NCI-H1930 (cell line): ENCODE results near the gene SERPING1.

Experiments used
- DNase-seq, 2 experiments: peaks; one replicate each; lab custom pipeline; 2025; lab: John Stamatoyannopoulos, UW

SERPING1 gene

GRCh38 chr11:57597461-57597915 lies at the start of gene SERPING1:
TSS of gene SERPING1 (plus strand) at chr11:57597685. CDS start at chr11:57598271, 586 bp downstream.
- DNase-seq = no peak

GRCh38 chr11:57547854-57548377 lies 49.6 kb upstream of the SERPING1 start:
- DNase-seq = no peak

GRCh38 chr11:57549983-57550382 lies 47.5 kb upstream of the SERPING1 start:
- no peak for DNase-seq

- DNase-seq = no peak
These were observed 45.5 kb upstream of the SERPING1 start for GRCh38 chr11:57551941-57552340.

GRCh38 chr11:57552479-57552878 lies 45.0 kb upstream of the SERPING1 start:
- DNase-seq = no peak

DNA sequence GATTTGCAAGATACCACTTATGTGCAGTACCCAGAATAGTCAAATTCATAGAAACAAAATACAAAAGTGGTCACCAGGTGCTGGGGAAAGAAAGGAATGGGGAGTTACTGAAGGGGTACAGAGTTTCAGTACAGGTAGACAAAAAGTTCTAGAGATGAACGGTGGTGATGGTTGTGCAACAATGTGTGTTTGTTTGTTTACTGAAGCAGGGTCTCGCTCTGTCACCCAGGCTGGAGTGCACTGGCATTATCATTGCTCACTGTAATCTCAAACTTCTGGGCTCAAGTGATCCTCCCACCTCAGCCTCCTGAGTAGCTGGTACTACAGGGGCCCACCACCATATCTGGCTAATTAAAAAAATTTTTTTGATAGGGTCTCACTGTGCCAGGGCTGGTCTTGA lies 42.1 kb upstream of the SERPING1 start:
- DNase-seq = no peak

GRCh38 chr11:57556041-57556440 lies 41.4 kb upstream of the SERPING1 start:
- no peak for DNase-seq

DNA sequence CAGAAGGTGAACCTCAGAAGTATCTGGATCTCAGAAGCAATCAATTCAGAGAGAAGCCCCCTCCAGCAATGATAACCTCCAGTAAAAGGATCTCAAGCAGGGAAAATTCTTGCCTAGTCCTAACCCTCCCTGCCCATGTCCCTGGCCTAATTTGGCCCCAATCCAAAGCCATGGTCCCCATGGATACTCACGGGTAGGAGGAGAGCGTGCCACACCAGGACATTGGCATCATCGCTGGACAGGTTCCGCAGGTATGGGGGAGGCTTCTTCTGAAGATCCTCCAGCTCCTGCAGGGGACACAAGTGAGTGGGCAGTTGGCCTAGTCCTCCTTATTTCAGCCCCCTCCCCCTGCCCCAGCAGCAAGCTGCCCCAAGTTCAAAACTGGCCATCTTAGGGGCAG lies 37.3 kb upstream of the SERPING1 start:
- DNase-seq = no peak

DNA sequence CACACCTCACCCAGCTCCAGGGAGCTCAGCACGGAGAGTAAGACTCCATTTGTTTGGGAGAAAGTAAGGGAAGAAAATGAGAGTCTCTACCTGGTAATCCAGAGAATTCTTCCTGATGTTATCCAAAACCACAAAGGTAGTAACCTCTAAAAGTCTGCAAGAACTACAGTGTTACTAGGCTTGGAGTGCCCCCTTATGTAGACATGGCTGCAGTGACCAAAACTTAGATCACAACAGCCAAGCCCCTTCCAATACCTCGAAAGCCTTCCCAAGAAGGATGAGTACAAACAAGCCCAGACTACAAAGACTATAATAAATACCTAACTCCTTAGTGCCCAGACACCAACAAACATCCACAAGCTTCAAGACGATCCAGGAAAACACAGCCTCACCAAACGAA lies 34.9 kb upstream of the SERPING1 start:
- no peak for DNase-seq

- no peak for DNase-seq
These were observed 31.2 kb upstream of the SERPING1 start for GRCh38 chr11:57566005-57566904.

DNA sequence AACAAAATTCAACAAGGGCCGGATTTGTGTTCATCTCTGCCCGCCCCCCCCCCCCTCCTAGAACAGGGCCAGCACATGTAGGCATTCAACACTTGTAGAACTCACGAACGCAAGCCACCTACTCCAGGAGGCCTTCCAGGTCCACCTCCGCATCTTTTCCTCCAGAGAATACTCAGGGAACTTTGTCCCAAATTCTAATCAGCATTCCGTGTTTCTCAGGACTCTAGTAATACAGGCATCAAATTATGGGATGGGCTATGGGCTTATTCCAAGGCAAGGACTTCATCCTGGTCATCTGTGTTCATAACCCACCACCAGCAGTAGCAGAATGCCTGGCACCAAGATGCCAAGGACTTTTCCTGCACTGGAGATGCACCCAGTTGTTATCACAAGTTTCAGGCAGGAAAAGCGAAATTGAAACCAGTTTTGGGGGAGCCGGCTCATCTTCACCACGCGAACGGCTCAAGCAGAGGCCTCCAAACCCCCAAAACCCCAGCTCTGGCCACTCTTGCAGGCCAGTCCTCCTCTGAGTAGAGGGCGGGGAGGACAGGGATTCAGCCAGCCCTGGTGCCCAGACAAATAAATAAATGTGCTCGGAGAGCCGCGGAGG lies 30.5 kb upstream of the SERPING1 start:
- no peak for DNase-seq

DNA sequence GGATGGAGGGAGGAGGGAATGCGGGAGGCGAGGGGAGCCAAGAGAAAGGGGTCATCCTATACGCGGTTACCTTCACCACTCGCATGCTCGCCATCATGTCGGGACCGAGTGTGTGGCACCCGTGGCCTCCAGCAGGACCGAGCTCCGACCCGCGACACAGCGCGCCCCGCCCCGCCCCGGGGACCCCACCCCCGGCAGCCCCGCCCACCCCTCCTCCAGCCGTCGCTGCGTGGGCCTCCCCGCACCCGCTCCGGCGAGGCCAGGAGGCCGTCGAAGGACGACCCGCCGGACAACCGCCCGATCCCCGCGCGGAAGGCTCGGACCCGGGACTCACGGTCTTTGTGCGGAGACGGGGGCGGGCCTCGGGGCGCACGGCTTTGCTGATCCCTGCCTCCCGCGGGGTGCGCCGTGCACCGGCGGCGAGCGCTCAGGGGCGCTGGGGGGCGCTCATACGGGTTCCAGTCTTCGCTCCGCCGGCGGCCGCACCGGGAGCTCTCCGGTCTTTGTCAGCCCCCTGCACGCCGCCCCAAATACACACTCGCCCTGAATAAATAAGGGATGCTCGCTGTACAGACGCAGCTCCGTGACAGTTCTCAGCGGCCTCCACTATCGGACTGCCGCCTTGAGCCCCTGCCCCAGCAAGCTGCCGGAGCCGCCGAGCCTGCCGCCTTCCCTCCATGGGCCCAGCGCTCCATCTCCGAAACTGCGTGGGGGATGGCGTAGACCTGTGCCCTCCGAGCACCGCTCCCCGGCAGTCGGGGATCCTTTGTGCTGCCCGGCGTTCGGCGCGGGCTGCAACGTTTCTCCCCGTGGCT lies 29.8 kb upstream of the SERPING1 start, which contains the start of gene UBE2L6:
TSS of gene UBE2L6 (minus strand) at position 158 of the 815 bp plus-strand sequence. CDS start at position 97, 61 bp downstream.
- DNase-seq = peak; percentile 45 to 69

GRCh38 chr11:57568330-57568766 lies 29.1 kb upstream of the SERPING1 start:
- DNase-seq = peak in 1 of 2 experiments; percentile 70

DNA sequence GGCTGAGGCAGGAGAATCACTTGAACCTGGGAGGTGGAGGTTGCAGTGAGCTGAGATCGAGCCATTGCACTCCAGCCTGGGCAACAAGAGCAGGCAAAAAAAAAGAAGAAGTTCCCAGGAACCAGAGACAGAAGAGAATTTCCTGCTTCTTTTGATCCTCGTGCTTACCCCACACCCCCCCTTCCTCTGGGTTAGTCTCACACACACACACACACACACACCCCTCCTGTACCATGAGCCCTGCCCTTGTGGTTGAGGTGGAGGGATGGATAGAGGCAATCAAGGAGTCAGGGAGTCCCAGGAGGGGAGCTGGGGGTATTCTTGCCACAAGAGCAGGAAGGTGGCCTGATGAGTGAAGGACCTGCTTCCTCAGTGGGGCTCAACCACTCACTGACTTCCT lies 25.9 kb upstream of the SERPING1 start:
- no peak for DNase-seq

DNA sequence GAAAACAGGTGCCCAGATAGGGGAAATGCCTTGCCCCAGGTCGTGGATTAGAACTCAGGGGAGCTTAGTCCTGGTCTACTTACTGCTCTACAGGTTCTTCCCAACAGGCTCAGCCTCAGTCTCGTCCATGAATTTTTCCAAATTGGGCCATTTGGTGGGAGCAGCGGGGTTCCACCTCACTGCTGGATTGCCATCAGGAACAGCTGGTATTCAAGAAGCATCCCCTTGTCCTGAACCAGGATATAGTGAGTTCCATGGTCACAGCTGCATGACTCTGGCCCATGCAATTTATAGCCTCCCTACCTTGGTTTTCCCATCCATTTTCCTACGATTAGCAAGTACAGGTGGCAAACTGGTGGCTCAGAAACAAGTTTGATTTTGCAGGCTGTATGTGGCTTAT lies 23.4 kb upstream of the SERPING1 start:
- DNase-seq = no peak

- DNase-seq = no peak
These were observed 13.1 kb upstream of the SERPING1 start for GRCh38 chr11:57584341-57584740.

- no peak for DNase-seq
These were observed 12.2 kb upstream of the SERPING1 start for GRCh38 chr11:57585301-57585700.

GRCh38 chr11:57586711-57587245 lies 10.7 kb upstream of the SERPING1 start:
- DNase-seq = no peak

DNA sequence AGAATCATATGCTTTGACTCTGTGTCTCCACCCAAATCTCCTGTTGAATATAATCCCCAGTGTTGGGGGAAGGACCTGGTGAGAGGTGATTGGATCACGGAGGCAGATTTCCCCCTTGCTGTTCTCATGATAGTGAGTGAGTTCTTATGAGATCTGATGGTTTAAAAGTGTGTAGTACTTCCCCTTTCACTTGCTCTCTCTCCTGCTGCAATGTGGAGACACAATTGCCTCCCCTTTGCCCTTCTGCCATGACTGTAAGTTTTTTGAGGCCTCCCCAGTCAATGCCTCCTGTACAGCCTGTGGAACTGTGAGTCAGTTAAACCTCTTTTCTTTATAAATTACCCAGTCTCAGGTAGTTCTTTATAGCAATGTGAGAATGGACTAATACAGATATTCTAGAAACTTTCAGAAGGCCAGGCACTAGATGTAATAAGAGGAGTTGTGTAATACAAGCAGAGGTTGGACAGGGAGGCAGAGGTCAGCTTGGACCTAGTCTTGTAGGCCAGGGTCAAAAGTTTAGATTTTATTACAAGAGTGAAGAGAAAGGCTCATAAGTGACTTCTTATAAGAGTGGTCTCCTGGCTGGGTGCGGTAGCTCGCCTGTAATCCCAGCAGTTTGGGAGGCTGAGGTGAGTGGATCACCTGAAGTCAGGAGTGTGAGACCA lies 9.3 kb upstream of the SERPING1 start:
- no peak for DNase-seq

- DNase-seq = no peak
These were observed 1.1 kb upstream of the SERPING1 start for GRCh38 chr11:57596266-57596885.
